HL-60 (cell line): ENCODE results near the gene EXTL1.

Experiments used
- POLR2AphosphoS5 ChIP-seq: IDR thresholded peaks from 2 replicates; pipeline ENCODE4 v1.6.1; 2012; ENCODE audit warnings: low read depth
- TF ChIP-seq, protein P1 (sequence below): IDR thresholded peaks from one replicate; pipeline ENCODE4 v1.5.1; 2011; ENCODE audit warnings: low read length, control low read depth, inconsistent platforms; ENCODE audit not compliant: insufficient read depth

DNA sequence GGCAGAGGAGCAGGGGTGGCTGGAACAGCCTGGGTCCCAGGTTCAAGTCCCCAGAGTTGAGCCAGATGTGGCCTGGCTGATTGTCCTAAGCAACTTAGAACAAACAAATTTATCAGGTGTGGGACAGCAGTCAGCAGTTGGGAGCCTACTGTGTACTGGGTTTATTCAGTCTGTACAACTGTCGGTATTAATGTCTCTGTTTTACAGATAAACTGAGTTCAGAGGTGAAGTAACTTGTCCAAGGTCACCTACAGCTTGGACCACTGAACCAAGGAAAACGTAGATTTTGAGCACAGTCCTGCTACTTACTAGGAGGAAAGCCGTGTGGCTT, 60.4 kb downstream of the EXTL1 start:
- TF ChIP-seq, protein P1, sequence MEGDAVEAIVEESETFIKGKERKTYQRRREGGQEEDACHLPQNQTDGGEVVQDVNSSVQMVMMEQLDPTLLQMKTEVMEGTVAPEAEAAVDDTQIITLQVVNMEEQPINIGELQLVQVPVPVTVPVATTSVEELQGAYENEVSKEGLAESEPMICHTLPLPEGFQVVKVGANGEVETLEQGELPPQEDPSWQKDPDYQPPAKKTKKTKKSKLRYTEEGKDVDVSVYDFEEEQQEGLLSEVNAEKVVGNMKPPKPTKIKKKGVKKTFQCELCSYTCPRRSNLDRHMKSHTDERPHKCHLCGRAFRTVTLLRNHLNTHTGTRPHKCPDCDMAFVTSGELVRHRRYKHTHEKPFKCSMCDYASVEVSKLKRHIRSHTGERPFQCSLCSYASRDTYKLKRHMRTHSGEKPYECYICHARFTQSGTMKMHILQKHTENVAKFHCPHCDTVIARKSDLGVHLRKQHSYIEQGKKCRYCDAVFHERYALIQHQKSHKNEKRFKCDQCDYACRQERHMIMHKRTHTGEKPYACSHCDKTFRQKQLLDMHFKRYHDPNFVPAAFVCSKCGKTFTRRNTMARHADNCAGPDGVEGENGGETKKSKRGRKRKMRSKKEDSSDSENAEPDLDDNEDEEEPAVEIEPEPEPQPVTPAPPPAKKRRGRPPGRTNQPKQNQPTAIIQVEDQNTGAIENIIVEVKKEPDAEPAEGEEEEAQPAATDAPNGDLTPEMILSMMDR: no peak
- TF ChIP-seq POLR2AphosphoS5: no peak
